Panc1 (cell line): ENCODE results near the gene KCP. TPM values are rescaled to one million over a fixed set of nuclear protein-coding genes. Genes with fewer than 3 reads are reported as not detected.

ENCODE experiments used
- ATAC-seq: fragments of 200-7000 bp; cut with Tn5 transposase; 2 replicates; pipeline ENCODE4 v1.9.1; 2020; ENCODE audit warnings: mild to moderate bottlenecking, moderate library complexity
- BruUV-seq: library from RNA; stranded (reverse); fragments of 400-500 nt; replicated peaks from 2 replicates; lab custom pipeline; 2021; lab: Mats Ljungman, UMichigan
- CTCF ChIA-PET: fragments of 300-600 bp; sonication (Branson Sonifier 250); formaldehyde crosslinking; loops from one replicate; lab custom pipeline; 2022; ENCODE audit warnings: antibody characterized with exemption; lab: Charles Lee
- POLR2A ChIA-PET: fragments of 300-600 bp; sonication (Branson Sonifier 250); formaldehyde crosslinking; loops from one replicate; lab custom pipeline; 2022; ENCODE audit warnings: antibody characterized with exemption; lab: Charles Lee
- DNase-seq: peaks from one replicate; pipeline ENCODE4 v3.0.0-alpha.2; 2010; ENCODE audit warnings: low read depth, low spot score
- H3K27ac ChIP-seq: 2 replicates; pipeline ENCODE4 v1.5.1; 2011; ENCODE audit warnings: mild to moderate bottlenecking, low read length, inconsistent platforms
- H3K27me3 ChIP-seq: fragments of 200-500 bp; sonication (Bioruptor generic); 2 replicates; pipeline ENCODE4 v1.6.0; 2014; ENCODE audit warnings: low read length, inconsistent platforms; ENCODE audit not compliant: control insufficient read depth, insufficient read depth
- H3K36me3 ChIP-seq: fragments of 200-500 bp; sonication (Bioruptor generic); 2 replicates; pipeline ENCODE4 v1.5.1; 2014; ENCODE audit warnings: inconsistent platforms, mild to moderate bottlenecking, low read length, moderate library complexity; ENCODE audit not compliant: control insufficient read depth, insufficient read depth
- H3K4me1 ChIP-seq: 2 replicates; pipeline ENCODE4 v1.5.1; 2011; ENCODE audit warnings: inconsistent platforms, mild to moderate bottlenecking, low read length, moderate library complexity; ENCODE audit not compliant: control insufficient read depth, insufficient read depth
- H3K4me3 ChIP-seq, 2 experiments: 2 replicates each; pipeline ENCODE4 v1.5.1; 2011 to 2012; ENCODE audit warnings: low read depth in 2 of 2, low read length in 2 of 2, mild to moderate bottlenecking in 2 of 2, inconsistent platforms in 1 of 2, moderate library complexity in 1 of 2
- H3K9me3 ChIP-seq: fragments of 200-500 bp; sonication (Bioruptor generic); 2 replicates; pipeline ENCODE4 v1.5.1; 2014; ENCODE audit warnings: low read depth, mild to moderate bottlenecking, inconsistent platforms, low read length, moderate library complexity; ENCODE audit not compliant: control insufficient read depth, insufficient read depth
- POLR2AphosphoS5 ChIP-seq: IDR thresholded peaks from 2 replicates; pipeline ENCODE4 v1.6.1; 2012; ENCODE audit warnings: mild to moderate bottlenecking, low read depth, low read length, moderate library complexity
- REST ChIP-seq, 2 experiments: IDR thresholded peaks; 2 replicates each; pipeline ENCODE4 v1.6.1; 2011 to 2012; ENCODE audit warnings: low read depth in 2 of 2, control low read depth in 1 of 2, low read length in 1 of 2, mild to moderate bottlenecking in 1 of 2, moderate library complexity in 1 of 2; ENCODE audit not compliant: insufficient read depth in 1 of 2
- SIN3A ChIP-seq: IDR thresholded peaks from 2 replicates; pipeline ENCODE4 v1.6.1; 2012; ENCODE audit warnings: low read depth, mild to moderate bottlenecking, low read length, moderate library complexity, borderline replicate concordance; ENCODE audit not compliant: insufficient read depth
- TCF7L2 ChIP-seq: IDR thresholded peaks from 2 replicates; pipeline ENCODE4 v1.6.1; 2011; ENCODE audit warnings: mild to moderate bottlenecking, low read depth, low read length, inconsistent platforms
- in situ Hi-C: cut with HindIII; loops from 2 replicates; pipeline ENCODE4 v1.10.0; 2016; ENCODE audit warnings: low sequenced_read_pairs, low pct_unique_long_range_greater_than_20kb
- intact Hi-C: fragments of 100-400 bp; cut with micrococcal nuclease; formaldehyde crosslinking; loops from one replicate; pipeline ENCODE4 v1.10.0; 2022; ENCODE audit not compliant: unreplicated experiment
- total RNA-seq: library from RNA; stranded (reverse); gene quantifications from one replicate; pipeline ENCODE4 v1.2.1, GENCODE V29; 2021; ENCODE audit not compliant: unreplicated experiment
- TF ChIP-seq, protein P1 (sequence below): fragments of 450-650 bp; IDR thresholded peaks from 2 replicates; pipeline ENCODE4 v1.5.1; 2017; ENCODE audit warnings: mild to moderate bottlenecking

The KCP gene
- total RNA-seq, 1 experiment from 2014 or later = 0.13 TPM

- TF ChIP-seq, protein P1, sequence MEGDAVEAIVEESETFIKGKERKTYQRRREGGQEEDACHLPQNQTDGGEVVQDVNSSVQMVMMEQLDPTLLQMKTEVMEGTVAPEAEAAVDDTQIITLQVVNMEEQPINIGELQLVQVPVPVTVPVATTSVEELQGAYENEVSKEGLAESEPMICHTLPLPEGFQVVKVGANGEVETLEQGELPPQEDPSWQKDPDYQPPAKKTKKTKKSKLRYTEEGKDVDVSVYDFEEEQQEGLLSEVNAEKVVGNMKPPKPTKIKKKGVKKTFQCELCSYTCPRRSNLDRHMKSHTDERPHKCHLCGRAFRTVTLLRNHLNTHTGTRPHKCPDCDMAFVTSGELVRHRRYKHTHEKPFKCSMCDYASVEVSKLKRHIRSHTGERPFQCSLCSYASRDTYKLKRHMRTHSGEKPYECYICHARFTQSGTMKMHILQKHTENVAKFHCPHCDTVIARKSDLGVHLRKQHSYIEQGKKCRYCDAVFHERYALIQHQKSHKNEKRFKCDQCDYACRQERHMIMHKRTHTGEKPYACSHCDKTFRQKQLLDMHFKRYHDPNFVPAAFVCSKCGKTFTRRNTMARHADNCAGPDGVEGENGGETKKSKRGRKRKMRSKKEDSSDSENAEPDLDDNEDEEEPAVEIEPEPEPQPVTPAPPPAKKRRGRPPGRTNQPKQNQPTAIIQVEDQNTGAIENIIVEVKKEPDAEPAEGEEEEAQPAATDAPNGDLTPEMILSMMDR = no peak
- TF ChIP-seq POLR2AphosphoS5 (no peak), TCF7L2 (no peak), REST (IDR thresholded peaks at IDR 0.05; ENCODE audit: insufficient read depth in 1 of 2, low read depth in 2 of 2, low read length in 1 of 2) (no peak), SIN3A (no peak)
- no peaks in the 10 kb centered on the region for H3K9me3 ChIP-seq
- POLR2A ChIA-PET = no interaction called here
- intact Hi-C loops (no loop called here), in situ Hi-C loops (no loop called here)
- H3K4me1 ChIP-seq = peaks cover 16% of the 10 kb centered on the region
- no peak for ATAC-seq
- CTCF ChIA-PET = no interaction called here
- no peak overlapping the region for H3K4me3 ChIP-seq
- no peaks in the 10 kb centered on the region for H3K36me3 ChIP-seq
- no peak overlapping the region for H3K27ac ChIP-seq
- DNase-seq = no peak
- no peaks in the 10 kb centered on the region for H3K27me3 ChIP-seq
- no TSS peak for BruUV-seq
These were observed 77.2 kb downstream of the KCP start for GRCh38 chr7:128833148-128833945.

GRCh38 chr7:128832880-128833147 is 77.7 kb downstream of the KCP start:
- H3K9me3 ChIP-seq = no peaks in the 10 kb centered on the region
- TF ChIP-seq POLR2AphosphoS5 (no peak), TCF7L2 (no peak)
- H3K4me1 ChIP-seq = peaks cover 20% of the 10 kb centered on the region
- H3K27me3 ChIP-seq = no peaks in the 10 kb centered on the region
- H3K27ac ChIP-seq = no peak overlapping the region
- no peak for ATAC-seq
- CTCF ChIA-PET = no interaction called here
- POLR2A ChIA-PET = no interaction called here
- intact Hi-C loops = no loop called here
- BruUV-seq = no TSS peak
- in situ Hi-C loops = no loop called here
- DNase-seq = no peak
- no peaks in the 10 kb centered on the region for H3K36me3 ChIP-seq
- H3K4me3 ChIP-seq = peak overlapping the region in 1 of 2 experiments; percentile 43; a peak in 1 of 4 replicates
